H1 (cell line): ENCODE measurements around the gene MESD. TPM values are rescaled to one million over a fixed set of nuclear protein-coding genes. Genes with fewer than 3 reads are reported as not detected.

Experiments used
- CTCF ChIA-PET: fragments of 300-600 bp; sonication (Branson Sonifier 250); formaldehyde crosslinking; loops from one replicate; lab custom pipeline; 2021; ENCODE audit not compliant: partially characterized antibody; lab: Charles Lee
- POLR2A ChIA-PET: fragments of 300-600 bp; sonication (Branson Sonifier 250); formaldehyde crosslinking; loops from one replicate; lab custom pipeline; 2021; ENCODE audit warnings: inconsistent platforms; ENCODE audit not compliant: partially characterized antibody; lab: Charles Lee
- DNase-seq, 2 experiments: peaks; one replicate each; pipeline versions ENCODE4 v3.0.0 to v3.0.0-alpha.2; 2010 to 2022; ENCODE audit warnings: low spot score in 2 of 2, low read depth in 1 of 2, mixed read lengths in 1 of 2
- FAIRE-seq: peaks from 2 replicates; lab custom pipeline; 2011; peaks lifted over from hg19 to GRCh38; lab: Jason Lieb, UNC
- H2AFZ ChIP-seq: 2 replicates; pipeline ENCODE4 v1.8.1; 2012; ENCODE audit warnings: low read length, inconsistent platforms
- H2AK5ac ChIP-seq: 2 replicates; pipeline ENCODE4 v1.6.1; 2013; ENCODE audit warnings: low read depth, low read length
- H2BK120ac ChIP-seq: replicated peaks from 2 replicates; pipeline ENCODE3; 2013; ENCODE audit warnings: low read depth, low read length, inconsistent platforms
- H2BK12ac ChIP-seq: 2 replicates; pipeline ENCODE4 v1.6.1; 2013; ENCODE audit warnings: low read depth, low read length
- H2BK15ac ChIP-seq: 2 replicates; pipeline ENCODE4 v1.6.1; 2013; ENCODE audit warnings: low read length
- H2BK20ac ChIP-seq: 2 replicates; pipeline ENCODE4 v1.6.1; 2013; ENCODE audit warnings: low read length
- H2BK5ac ChIP-seq: 2 replicates; pipeline ENCODE4 v1.6.1; 2013; ENCODE audit warnings: low read depth, low read length
- H3K14ac ChIP-seq: 2 replicates; pipeline ENCODE4 v1.6.1; 2013; ENCODE audit warnings: inconsistent platforms; ENCODE audit not compliant: insufficient read length
- H3K18ac ChIP-seq: 2 replicates; pipeline ENCODE4 v1.6.1; 2013; ENCODE audit warnings: low read length; ENCODE audit errors: extremely low read depth
- H3K23ac ChIP-seq: 2 replicates; pipeline ENCODE4 v1.6.1; 2013; ENCODE audit warnings: inconsistent platforms; ENCODE audit not compliant: insufficient read length
- H3K23me2 ChIP-seq: 2 replicates; pipeline ENCODE4 v1.6.1; 2013; ENCODE audit warnings: low read depth, low read length
- H3K27ac ChIP-seq: 2 replicates; pipeline ENCODE4 v1.6.1; 2011; ENCODE audit warnings: low read depth, low read length, inconsistent platforms
- H3K27me3 ChIP-seq, 4 experiments: replicated peaks in 1 of 4; 1 replicate in 1 of 4; 2 replicates in 3 of 4; pipeline versions ENCODE4 v1.6.1 to v1.8.1; 2011 to 2013; ENCODE audit warnings: low read length in 3 of 4, mild to moderate bottlenecking in 3 of 4, inconsistent platforms in 2 of 4, mixed read lengths in 2 of 4, moderate library complexity in 1 of 4; ENCODE audit not compliant: control insufficient read depth in 3 of 4, insufficient read depth in 3 of 4; ENCODE audit errors: extremely low read depth in 1 of 4
- H3K36me3 ChIP-seq, 4 experiments: 2 replicates each; pipeline versions ENCODE4 v1.6.1 to v1.8.1; 2011 to 2013; ENCODE audit warnings: mild to moderate bottlenecking in 4 of 4, low read length in 3 of 4, moderate library complexity in 2 of 4, control low read depth in 1 of 4, inconsistent platforms in 1 of 4; ENCODE audit not compliant: insufficient read depth in 4 of 4, control insufficient read depth in 2 of 4
- H3K4ac ChIP-seq: replicated peaks from 2 replicates; pipeline ENCODE3; 2013; ENCODE audit warnings: low read length, low read depth, mixed read lengths, inconsistent platforms; ENCODE audit not compliant: insufficient read length
- H3K4me1 ChIP-seq, 4 experiments: replicated peaks in 1 of 4; 1 replicate in 1 of 4; 2 replicates in 3 of 4; pipeline versions ENCODE4 v1.6.1 to v1.8.1; 2011 to 2013; ENCODE audit warnings: low read length in 3 of 4, inconsistent platforms in 2 of 4, mixed read lengths in 1 of 4; ENCODE audit not compliant: insufficient read depth in 4 of 4, control insufficient read depth in 3 of 4
- H3K4me2 ChIP-seq, 2 experiments: 2 replicates each; pipeline versions ENCODE4 v1.6.1 to v1.8.1; 2011 to 2013; ENCODE audit warnings: low read depth in 2 of 2, low read length in 2 of 2, control low read depth in 1 of 2, inconsistent platforms in 1 of 2, mild to moderate bottlenecking in 1 of 2; ENCODE audit not compliant: insufficient read depth in 1 of 2
- H3K4me3 ChIP-seq, 4 experiments: fragments of 200-600, 300-600 bp in 1 of 4; sonication (generic), shearing (Covaris generic), sonication (Bioruptor Twin) in 1 of 4; 2 replicates each; pipeline versions ENCODE4 v1.5.1 to v1.8.1; 2011 to 2016; ENCODE audit warnings: low read length in 4 of 4, low read depth in 3 of 4, control low read depth in 2 of 4, inconsistent platforms in 2 of 4, mild to moderate bottlenecking in 2 of 4, mixed read lengths in 1 of 4, moderate library complexity in 1 of 4; ENCODE audit not compliant: insufficient read depth in 2 of 4; ENCODE audit errors: extremely low read depth in 1 of 4
- H3K56ac ChIP-seq: replicated peaks from 2 replicates; pipeline ENCODE3; 2013; ENCODE audit warnings: low read depth, mild to moderate bottlenecking, mixed read lengths, low read length, inconsistent platforms; ENCODE audit not compliant: insufficient read length
- H3K79me1 ChIP-seq: 2 replicates; pipeline ENCODE4 v1.6.1; 2013; ENCODE audit warnings: low read depth, low read length, control low read depth
- H3K79me2 ChIP-seq, 2 experiments: 2 replicates each; pipeline versions ENCODE4 v1.6.1 to v1.8.1; 2012 to 2013; ENCODE audit warnings: low read length in 2 of 2, mild to moderate bottlenecking in 2 of 2, inconsistent platforms in 1 of 2; ENCODE audit not compliant: insufficient read depth in 2 of 2, control insufficient read depth in 1 of 2
- H3K9ac ChIP-seq, 4 experiments: replicated peaks in 1 of 4; 1 replicate in 1 of 4; 2 replicates in 3 of 4; pipeline versions ENCODE4 v1.6.1 to v1.8.1; 2011 to 2013; ENCODE audit warnings: low read depth in 3 of 4, low read length in 3 of 4, control low read depth in 2 of 4, mild to moderate bottlenecking in 2 of 4, moderate library complexity in 2 of 4, inconsistent platforms in 1 of 4; ENCODE audit errors: extremely low read depth in 1 of 4
- H3K9me3 ChIP-seq, 2 experiments: 2 replicates each; pipeline versions ENCODE4 v1.6.1 to v1.8.1; 2012 to 2013; ENCODE audit warnings: mild to moderate bottlenecking in 2 of 2, moderate library complexity in 2 of 2, control low read depth in 1 of 2, inconsistent platforms in 1 of 2, low read depth in 1 of 2, low read length in 1 of 2, mixed read lengths in 1 of 2; ENCODE audit not compliant: insufficient read depth in 2 of 2
- H4K20me1 ChIP-seq, 2 experiments: replicated peaks in 1 of 2; 2 replicates each; pipeline versions ENCODE3 to v1.8.1; 2011 to 2013; ENCODE audit warnings: inconsistent platforms in 2 of 2, low read length in 2 of 2, mild to moderate bottlenecking in 1 of 2; ENCODE audit not compliant: insufficient read depth in 2 of 2, control insufficient read depth in 1 of 2
- H4K5ac ChIP-seq: 2 replicates; pipeline ENCODE4 v1.6.1; 2013; ENCODE audit warnings: low read length, low read depth, mixed read lengths, inconsistent platforms; ENCODE audit not compliant: insufficient read length
- H4K8ac ChIP-seq: 2 replicates; pipeline ENCODE4 v1.8.0; 2013; ENCODE audit warnings: mild to moderate bottlenecking, moderate library complexity, low read length, inconsistent platforms; ENCODE audit not compliant: insufficient read depth; ENCODE audit errors: extremely low read depth
- H4K91ac ChIP-seq: replicated peaks from 2 replicates; pipeline ENCODE3; 2013; ENCODE audit warnings: low read length, mixed read lengths, inconsistent platforms; ENCODE audit not compliant: insufficient read length
- BRCA1 ChIP-seq: IDR thresholded peaks from 2 replicates; pipeline ENCODE4 v1.6.1; 2012; ENCODE audit warnings: low read depth, low read length, improper control_type of control experiment
- CHD2 ChIP-seq: IDR thresholded peaks from 2 replicates; pipeline ENCODE4 v1.6.1; 2012; ENCODE audit warnings: low read length, improper control_type of control experiment
- FOSL1 ChIP-seq: IDR thresholded peaks from 2 replicates; pipeline ENCODE4 v1.6.1; 2011; ENCODE audit warnings: mild to moderate bottlenecking, low read depth, low read length, moderate library complexity; ENCODE audit not compliant: insufficient read depth
- HDAC2 ChIP-seq, 2 experiments: fragments of 300-600 bp in 1 of 2; sonication (generic) in 1 of 2; IDR thresholded peaks; 2 replicates each; pipeline ENCODE4 v1.6.1; 2011 to 2012; ENCODE audit warnings: low read depth in 2 of 2, low read length in 2 of 2, mild to moderate bottlenecking in 2 of 2, moderate library complexity in 2 of 2, borderline replicate concordance in 1 of 2, inconsistent platforms in 1 of 2
- MAFK ChIP-seq: IDR thresholded peaks from 2 replicates; pipeline ENCODE4 v1.6.1; 2012; ENCODE audit warnings: low read depth, mild to moderate bottlenecking, improper control_type of control experiment, low read length
- SAP30 ChIP-seq: fragments of 300-600 bp; sonication (generic); IDR thresholded peaks from 2 replicates; pipeline ENCODE4 v1.7.1; 2012; ENCODE audit warnings: low read length, moderate library complexity, mild to moderate bottlenecking, inconsistent platforms; ENCODE audit not compliant: insufficient read depth, insufficient replicate concordance
- SP1 ChIP-seq: IDR thresholded peaks from 2 replicates; pipeline ENCODE4 v1.6.1; 2011; ENCODE audit warnings: low read depth, low read length
- SP2 ChIP-seq: IDR thresholded peaks from 2 replicates; pipeline ENCODE4 v1.6.1; 2012; ENCODE audit warnings: mild to moderate bottlenecking, low read length, inconsistent platforms
- TAF7 ChIP-seq: optimal IDR thresholded peaks from 2 replicates; pipeline ENCODE3; 2011; ENCODE audit warnings: low read depth, mild to moderate bottlenecking, inconsistent platforms, low read length, moderate library complexity, borderline replicate concordance
- TCF12 ChIP-seq: IDR thresholded peaks from 2 replicates; pipeline ENCODE4 v1.6.1; 2011; ENCODE audit warnings: low read depth, mild to moderate bottlenecking, low read length
- TEAD4 ChIP-seq: IDR thresholded peaks from 2 replicates; pipeline ENCODE4 v1.6.1; 2012; ENCODE audit warnings: low read depth, low read length, inconsistent platforms, mixed read lengths
- WGBS, 2 experiments: shearing (Covaris generic) in 1 of 2; methylation state at CpG; one replicate each; pipeline versions ENCODE4 v1.1.6 to v1.1.7; 2013 to 2015; ENCODE audit warnings: low lambda C conversion rate in 2 of 2, mixed read lengths in 2 of 2, inconsistent platforms in 1 of 2, low coverage in 1 of 2, missing lambda C conversion rate in 1 of 2; ENCODE audit not compliant: insufficient replicate concordance in 2 of 2, insufficient coverage in 1 of 2, insufficient read length in 1 of 2; ENCODE audit errors: extremely low coverage in 1 of 2, missing lambda C conversion rate in 1 of 2; 5-methylcytosine and 5-hydroxymethylcytosine counted together
- polyA plus RNA-seq, 7 experiments: library from polyadenylated mRNA; depleted of rRNA in 3 of 7; stranded (reverse) in 5 of 7; unstranded in 2 of 7; fragments of >200 nt in 5 of 7; fragments of 200-250 nt in 2 of 7; gene quantifications; 1 replicate in 5 of 7; 2 replicates in 1 of 7; 4 replicates in 1 of 7; pipeline versions ENCODE4 v1.2.1 to v1.2.3, GENCODE V29; 2011 to 2013; ENCODE audit warnings: missing spikeins in 2 of 7, mixed read lengths in 2 of 7
- total RNA-seq: library from RNA; stranded (reverse); fragmentation: NEBNext Ultra II Directional; extraction: Animal tissue kit (Norgen Biotek cat#: 25700); gene quantifications from 2 replicates; pipeline ENCODE4 v1.2.1, GENCODE V29; 2021
- TF ChIP-seq, protein P1 (sequence below): IDR thresholded peaks from 2 replicates; pipeline ENCODE4 v1.6.1; 2012; ENCODE audit warnings: inconsistent platforms
- TF ChIP-seq, protein P2 (sequence below): IDR thresholded peaks from 2 replicates; pipeline ENCODE4 v1.6.1; 2011; ENCODE audit warnings: low read length, improper control_type of control experiment

MESD gene
- total and polyA plus RNA-seq, 2 of the 8 experiments (the other 6 are each of a cell fraction or from before 2014, with no cell fraction given), result 11.0 to 28.3 TPM

DNA sequence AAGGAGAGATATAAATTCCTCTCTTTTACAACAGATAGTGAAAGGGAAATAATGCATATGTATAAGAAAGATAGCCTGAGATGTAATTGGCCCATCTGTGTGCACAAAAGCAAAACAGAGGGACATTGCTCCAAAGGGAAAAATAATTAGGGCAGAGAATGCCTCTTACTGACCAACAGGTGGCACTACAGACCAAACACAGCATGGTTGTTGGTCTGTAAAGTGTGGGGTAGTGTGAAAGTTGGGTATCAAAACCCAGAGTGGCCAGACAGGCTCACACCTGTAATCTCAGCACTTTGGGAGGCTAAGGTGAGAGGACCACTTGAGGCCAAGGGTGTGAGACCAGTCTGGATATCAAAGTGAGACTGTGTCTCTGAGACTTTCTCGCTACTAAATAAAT, 6.6 kb upstream of the MESD start:
- Histone ChIP-seq H2BK15ac (no peak overlapping the region), H2BK12ac (no peak overlapping the region), H3K23ac (no peak overlapping the region), H4K8ac (no peak overlapping the region), H3K14ac (no peak overlapping the region), H3K36me3 (no peaks in the 10 kb centered on the region), H3K79me1 (no peaks in the 10 kb centered on the region), H2BK5ac (no peak overlapping the region), H3K27me3 (no peaks in the 10 kb centered on the region), H4K20me1 (no peaks in the 10 kb centered on the region), H3K18ac (no peak overlapping the region), H4K91ac (no peak overlapping the region), H2AK5ac (no peak overlapping the region), H3K79me2 (no peaks in the 10 kb centered on the region), H3K4me3 (no peak overlapping the region), H4K5ac (no peak overlapping the region), H2BK20ac (no peak overlapping the region), H3K9ac (no peak overlapping the region), H3K56ac (no peak overlapping the region), H3K27ac (no peak overlapping the region), H3K4me1 (no peaks in the 10 kb centered on the region), H3K23me2 (peaks cover 6% of the 10 kb centered on the region; the same call in 1 of the 2 replicates), H3K4ac (no peak overlapping the region), H3K4me2 (no peak overlapping the region), H2BK120ac (no peak overlapping the region), H3K9me3 (no peaks in the 10 kb centered on the region), H2AFZ (no peak overlapping the region)
- ChIA-PET POLR2A (no interaction called here), CTCF (interaction anchor here (0.6 to 1.4 kb wide), 4 partner anchors 17 to 234 kb away, joined by 3 read pairs; no protein-coding TSS in a partner anchor)
- FAIRE-seq (peak; percentile 77), DNase-seq (no peak)
- WGBS, 2 experiments, result 86% methylated on average over 1 of the region's 1 CpG; no CpG with 5 or more reads in 1 of the 2 experiments
- no peak for TF ChIP-seq TAF7
- no peak for TF ChIP-seq SP2
- TF ChIP-seq SAP30, result no peak
- no peak for TF ChIP-seq FOSL1
- TF ChIP-seq, protein P1, sequence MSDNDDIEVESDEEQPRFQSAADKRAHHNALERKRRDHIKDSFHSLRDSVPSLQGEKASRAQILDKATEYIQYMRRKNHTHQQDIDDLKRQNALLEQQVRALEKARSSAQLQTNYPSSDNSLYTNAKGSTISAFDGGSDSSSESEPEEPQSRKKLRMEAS, result peak; percentile 47
- TF ChIP-seq HDAC2 (IDR thresholded peaks at IDR 0.05; ENCODE audit: borderline replicate concordance in 1 of 2, low read depth in 2 of 2, low read length in 2 of 2), result no peak
- 0 out of 2 replicates have a peak, but pooled peaks have one; percentile 17 for TF ChIP-seq CHD2
- TF ChIP-seq SP1, result no peak
- TF ChIP-seq MAFK, result no peak
- no peak for TF ChIP-seq TCF12
- TF ChIP-seq TEAD4, result no peak
- TF ChIP-seq, protein P2, sequence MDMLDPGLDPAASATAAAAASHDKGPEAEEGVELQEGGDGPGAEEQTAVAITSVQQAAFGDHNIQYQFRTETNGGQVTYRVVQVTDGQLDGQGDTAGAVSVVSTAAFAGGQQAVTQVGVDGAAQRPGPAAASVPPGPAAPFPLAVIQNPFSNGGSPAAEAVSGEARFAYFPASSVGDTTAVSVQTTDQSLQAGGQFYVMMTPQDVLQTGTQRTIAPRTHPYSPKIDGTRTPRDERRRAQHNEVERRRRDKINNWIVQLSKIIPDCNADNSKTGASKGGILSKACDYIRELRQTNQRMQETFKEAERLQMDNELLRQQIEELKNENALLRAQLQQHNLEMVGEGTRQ, result no peak
- TF ChIP-seq BRCA1, result no peak
